Activated T-cell treated with anti-CD3 and anti-CD28 coated beads, Interleukin-2, amount 50 U/mL, for 1 hour (primary cell): ENCODE results near the gene KCNAB2.

Source experiments
- DNase-seq: peaks from one replicate; pipeline ENCODE4 v3.0.0-alpha.2; 2020

KCNAB2 gene

GRCh38 chr1:6111991-6112689 lies 66.5 kb downstream of the KCNAB2 start:
- no peak for DNase-seq

- no peak for DNase-seq
Measured at GRCh38 chr1:6112690-6113005, 67.0 kb downstream of the KCNAB2 start.

GRCh38 chr1:6113116-6113515 lies 67.4 kb downstream of the KCNAB2 start:
- no peak for DNase-seq

GRCh38 chr1:6113745-6114144 lies 68.1 kb downstream of the KCNAB2 start:
- DNase-seq, result no peak

- DNase-seq, result no peak
Measured at GRCh38 chr1:6116137-6116536, 70.4 kb downstream of the KCNAB2 start.

- no peak for DNase-seq
Measured at GRCh38 chr1:6117064-6117463, 71.4 kb downstream of the KCNAB2 start.

- no peak for DNase-seq
Measured at GRCh38 chr1:6117624-6118023, 71.9 kb downstream of the KCNAB2 start.

GRCh38 chr1:6118415-6118814 lies 72.7 kb downstream of the KCNAB2 start:
- DNase-seq, result no peak

GRCh38 chr1:6121021-6121421 lies 75.3 kb downstream of the KCNAB2 start:
- no peak for DNase-seq

GRCh38 chr1:6121651-6122370 lies 76.1 kb downstream of the KCNAB2 start:
- no peak for DNase-seq

GRCh38 chr1:6123083-6123482 lies 77.4 kb downstream of the KCNAB2 start:
- no peak for DNase-seq

- no peak for DNase-seq
Measured at GRCh38 chr1:6123816-6124215, 78.1 kb downstream of the KCNAB2 start.

GRCh38 chr1:6124341-6124740 lies 78.7 kb downstream of the KCNAB2 start:
- no peak for DNase-seq

- DNase-seq, result no peak
Measured at GRCh38 chr1:6124746-6125365, 79.2 kb downstream of the KCNAB2 start.

- no peak for DNase-seq
Measured at GRCh38 chr1:6125366-6125765, 79.7 kb downstream of the KCNAB2 start.

- no peak for DNase-seq
Measured at GRCh38 chr1:6126028-6126427, 80.3 kb downstream of the KCNAB2 start.

- DNase-seq, result no peak
Measured at GRCh38 chr1:6126521-6127067, 80.9 kb downstream of the KCNAB2 start.

GRCh38 chr1:6127587-6128163 lies 82.0 kb downstream of the KCNAB2 start:
- peak; percentile 72 for DNase-seq

GRCh38 chr1:6128276-6129081 lies 82.8 kb downstream of the KCNAB2 start:
- no peak for DNase-seq

GRCh38 chr1:6129313-6129712 lies 83.6 kb downstream of the KCNAB2 start:
- no peak for DNase-seq

- no peak for DNase-seq
Measured at GRCh38 chr1:6130036-6130435, 84.3 kb downstream of the KCNAB2 start.

GRCh38 chr1:6130596-6130995 lies 84.9 kb downstream of the KCNAB2 start:
- no peak for DNase-seq

- DNase-seq, result no peak
Measured at GRCh38 chr1:6131561-6131960, 85.9 kb downstream of the KCNAB2 start.
